AG10803 (cell line): Measurements from ENCODE around the gene FAT1.

Experiments used
- DNase-seq: peaks from one replicate; pipeline ENCODE4 v3.0.0; 2010; ENCODE audit warnings: low read depth
- H3K4me3 ChIP-seq: 2 replicates; pipeline ENCODE4 v1.5.1; 2011; ENCODE audit warnings: mild to moderate bottlenecking, low read length, control low read depth
- TF ChIP-seq, protein P1 (sequence below): conservative IDR thresholded peaks from 2 replicates; pipeline ENCODE4 v1.5.1; 2011; ENCODE audit warnings: mild to moderate bottlenecking, low read length, control low read depth, inconsistent platforms

Gene FAT1, protein sequence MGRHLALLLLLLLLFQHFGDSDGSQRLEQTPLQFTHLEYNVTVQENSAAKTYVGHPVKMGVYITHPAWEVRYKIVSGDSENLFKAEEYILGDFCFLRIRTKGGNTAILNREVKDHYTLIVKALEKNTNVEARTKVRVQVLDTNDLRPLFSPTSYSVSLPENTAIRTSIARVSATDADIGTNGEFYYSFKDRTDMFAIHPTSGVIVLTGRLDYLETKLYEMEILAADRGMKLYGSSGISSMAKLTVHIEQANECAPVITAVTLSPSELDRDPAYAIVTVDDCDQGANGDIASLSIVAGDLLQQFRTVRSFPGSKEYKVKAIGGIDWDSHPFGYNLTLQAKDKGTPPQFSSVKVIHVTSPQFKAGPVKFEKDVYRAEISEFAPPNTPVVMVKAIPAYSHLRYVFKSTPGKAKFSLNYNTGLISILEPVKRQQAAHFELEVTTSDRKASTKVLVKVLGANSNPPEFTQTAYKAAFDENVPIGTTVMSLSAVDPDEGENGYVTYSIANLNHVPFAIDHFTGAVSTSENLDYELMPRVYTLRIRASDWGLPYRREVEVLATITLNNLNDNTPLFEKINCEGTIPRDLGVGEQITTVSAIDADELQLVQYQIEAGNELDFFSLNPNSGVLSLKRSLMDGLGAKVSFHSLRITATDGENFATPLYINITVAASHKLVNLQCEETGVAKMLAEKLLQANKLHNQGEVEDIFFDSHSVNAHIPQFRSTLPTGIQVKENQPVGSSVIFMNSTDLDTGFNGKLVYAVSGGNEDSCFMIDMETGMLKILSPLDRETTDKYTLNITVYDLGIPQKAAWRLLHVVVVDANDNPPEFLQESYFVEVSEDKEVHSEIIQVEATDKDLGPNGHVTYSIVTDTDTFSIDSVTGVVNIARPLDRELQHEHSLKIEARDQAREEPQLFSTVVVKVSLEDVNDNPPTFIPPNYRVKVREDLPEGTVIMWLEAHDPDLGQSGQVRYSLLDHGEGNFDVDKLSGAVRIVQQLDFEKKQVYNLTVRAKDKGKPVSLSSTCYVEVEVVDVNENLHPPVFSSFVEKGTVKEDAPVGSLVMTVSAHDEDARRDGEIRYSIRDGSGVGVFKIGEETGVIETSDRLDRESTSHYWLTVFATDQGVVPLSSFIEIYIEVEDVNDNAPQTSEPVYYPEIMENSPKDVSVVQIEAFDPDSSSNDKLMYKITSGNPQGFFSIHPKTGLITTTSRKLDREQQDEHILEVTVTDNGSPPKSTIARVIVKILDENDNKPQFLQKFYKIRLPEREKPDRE (N-terminal part only)

DNA sequence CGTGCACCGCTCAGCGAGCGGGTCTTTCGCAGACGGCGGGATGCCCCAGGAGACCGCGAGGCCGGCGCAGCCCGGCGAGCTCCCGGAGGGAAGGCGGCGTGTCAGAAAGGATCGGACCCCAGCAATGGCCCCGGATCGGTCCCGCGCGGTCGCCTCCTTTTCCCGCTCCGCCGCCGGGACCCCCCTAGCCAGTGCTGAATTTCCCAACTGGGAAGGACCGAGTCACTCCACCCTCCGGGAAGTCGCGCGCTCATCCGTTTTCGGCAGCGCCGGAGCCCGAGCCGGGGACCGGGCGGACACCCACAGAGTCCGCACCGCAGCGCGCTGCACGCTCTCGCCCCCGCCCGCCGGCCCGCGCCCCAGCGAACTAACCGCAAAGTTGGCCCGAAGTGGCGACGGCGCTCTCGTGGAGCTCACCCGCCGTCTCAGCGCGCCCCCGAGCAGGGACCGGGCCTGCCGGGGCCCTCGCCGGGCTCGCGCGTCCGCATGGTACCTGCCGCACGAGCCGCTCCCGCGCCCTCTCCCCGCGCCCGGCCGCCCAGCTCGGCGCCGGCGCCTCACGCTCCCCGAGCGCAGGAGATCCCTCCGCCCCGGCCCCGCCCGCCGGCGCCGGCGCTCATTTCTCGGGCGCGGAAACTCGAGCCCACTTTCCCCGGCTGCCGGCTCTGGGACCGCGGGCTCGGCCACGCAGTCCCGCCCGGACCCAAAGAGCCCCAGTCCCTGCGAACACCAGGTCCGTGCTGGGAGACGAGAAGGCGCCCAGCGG, at the start of gene FAT1:
Gene FAT1, minus strand, starts transcription at position 565 of the 766 bp plus-strand sequence. CDS start 14,029 bp downstream, outside the sequence.
- TF ChIP-seq, protein P1, sequence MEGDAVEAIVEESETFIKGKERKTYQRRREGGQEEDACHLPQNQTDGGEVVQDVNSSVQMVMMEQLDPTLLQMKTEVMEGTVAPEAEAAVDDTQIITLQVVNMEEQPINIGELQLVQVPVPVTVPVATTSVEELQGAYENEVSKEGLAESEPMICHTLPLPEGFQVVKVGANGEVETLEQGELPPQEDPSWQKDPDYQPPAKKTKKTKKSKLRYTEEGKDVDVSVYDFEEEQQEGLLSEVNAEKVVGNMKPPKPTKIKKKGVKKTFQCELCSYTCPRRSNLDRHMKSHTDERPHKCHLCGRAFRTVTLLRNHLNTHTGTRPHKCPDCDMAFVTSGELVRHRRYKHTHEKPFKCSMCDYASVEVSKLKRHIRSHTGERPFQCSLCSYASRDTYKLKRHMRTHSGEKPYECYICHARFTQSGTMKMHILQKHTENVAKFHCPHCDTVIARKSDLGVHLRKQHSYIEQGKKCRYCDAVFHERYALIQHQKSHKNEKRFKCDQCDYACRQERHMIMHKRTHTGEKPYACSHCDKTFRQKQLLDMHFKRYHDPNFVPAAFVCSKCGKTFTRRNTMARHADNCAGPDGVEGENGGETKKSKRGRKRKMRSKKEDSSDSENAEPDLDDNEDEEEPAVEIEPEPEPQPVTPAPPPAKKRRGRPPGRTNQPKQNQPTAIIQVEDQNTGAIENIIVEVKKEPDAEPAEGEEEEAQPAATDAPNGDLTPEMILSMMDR: no peak
- peak; percentile 83 for DNase-seq
- peak within 1 kb of the TSS; percentile 96 for H3K4me3 ChIP-seq

DNA sequence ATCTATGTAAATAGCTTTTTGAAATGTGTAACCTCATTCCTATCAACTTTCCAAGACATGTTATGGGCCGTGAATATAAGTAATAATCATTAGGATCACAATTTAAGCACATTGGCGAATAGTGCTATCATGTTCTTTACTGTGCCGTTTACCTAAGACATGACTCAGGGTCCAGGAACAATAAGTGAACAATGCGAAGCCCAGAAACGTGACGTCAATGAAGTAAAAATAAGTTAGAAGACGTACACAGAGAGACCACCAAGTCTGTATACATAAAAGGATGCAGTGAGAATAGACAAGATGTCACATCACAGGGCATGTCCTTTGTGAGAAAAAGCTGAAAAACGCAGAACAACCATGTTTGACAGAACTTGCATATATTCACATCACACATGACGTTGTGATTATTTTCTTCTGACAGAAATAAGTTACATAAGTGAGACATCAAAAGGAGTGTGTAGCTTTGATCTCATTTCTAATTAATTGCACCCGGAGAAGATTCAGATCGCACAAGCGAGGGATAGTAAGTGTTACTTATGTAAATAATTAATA, 49.4 kb upstream of the FAT1 start:
- TF ChIP-seq, protein P1: no peak
- no peak for DNase-seq
- H3K4me3 ChIP-seq: no peak overlapping the region

DNA sequence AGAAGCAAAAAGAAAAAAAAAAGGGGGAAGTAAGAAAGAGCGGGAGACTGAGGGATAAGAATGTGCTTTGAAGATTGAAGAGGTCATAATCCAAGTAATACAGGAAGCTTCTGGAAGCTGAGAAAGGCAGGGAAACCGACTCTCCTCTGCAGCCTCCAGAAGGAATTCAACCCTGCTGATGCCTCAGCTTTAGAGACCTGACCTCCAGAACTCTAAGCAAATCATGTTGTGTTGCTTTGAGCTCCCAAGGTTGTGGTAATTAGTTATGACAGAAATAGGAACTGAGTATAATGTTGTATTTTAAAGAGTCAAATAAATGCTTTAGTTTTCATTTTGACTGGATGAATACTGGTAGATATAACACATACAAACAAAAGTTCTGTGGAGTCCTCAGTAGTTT, 48.0 kb upstream of the FAT1 start:
- DNase-seq: peak; percentile 40
- no peak overlapping the region for H3K4me3 ChIP-seq
- TF ChIP-seq, protein P1: no peak

DNA sequence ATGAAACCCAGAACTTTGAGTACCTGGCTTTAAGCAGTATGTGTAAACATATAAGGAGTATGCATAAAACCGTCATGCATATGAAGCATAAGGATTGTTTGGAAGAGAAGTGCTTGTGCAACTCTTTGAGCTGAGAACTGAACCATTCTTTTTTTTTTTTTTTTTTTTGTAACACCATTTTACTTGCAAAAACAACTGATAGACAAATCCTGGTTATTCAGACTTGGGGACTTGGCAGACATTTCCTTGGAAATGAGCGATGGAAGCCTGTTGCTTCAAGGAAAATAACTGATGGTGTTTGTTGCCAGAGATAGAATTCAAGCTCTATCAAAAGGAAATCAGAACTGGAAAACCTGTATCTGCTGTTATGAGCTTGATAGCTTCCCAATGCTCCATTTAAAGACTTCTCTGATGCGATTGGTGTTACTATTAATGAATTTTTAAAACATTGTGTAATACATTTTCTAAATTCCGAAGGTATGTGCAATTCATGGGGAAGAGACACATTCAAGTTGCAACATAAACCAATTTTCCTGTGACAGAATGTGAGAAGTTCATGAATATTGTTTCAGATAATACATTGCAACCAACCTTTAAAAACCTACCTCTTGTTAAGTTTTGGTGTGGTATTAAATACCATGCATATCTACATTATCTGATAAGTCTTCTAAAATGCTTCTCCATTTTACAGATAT, 47.0 kb upstream of the FAT1 start:
- H3K4me3 ChIP-seq: no peak overlapping the region
- TF ChIP-seq, protein P1: no peak
- peak; percentile 89 for DNase-seq

DNA sequence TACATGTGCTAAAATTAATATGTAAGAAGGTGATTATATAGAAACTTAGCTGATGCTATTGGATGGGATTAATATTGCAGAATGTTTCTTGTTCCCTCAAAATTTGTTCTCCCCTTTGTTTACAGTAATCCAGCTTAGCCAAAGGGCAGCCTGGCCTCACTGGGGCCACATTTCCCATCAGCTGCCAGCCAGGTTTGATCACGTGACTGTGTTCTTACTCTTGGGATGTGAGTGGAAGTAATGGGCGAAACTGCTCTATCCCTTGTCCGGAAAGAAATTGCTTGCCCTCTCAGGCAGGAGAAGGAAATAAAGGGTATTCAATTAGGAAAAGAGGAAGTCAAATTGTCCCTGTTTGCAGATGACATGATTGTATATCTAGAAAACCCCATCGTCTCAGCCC, 44.1 kb upstream of the FAT1 start:
- H3K4me3 ChIP-seq: no peak overlapping the region
- TF ChIP-seq, protein P1: no peak
- no peak for DNase-seq
